HPDE6-E6E7 (cell line): ENCODE data around the gene SPEF2.
"Not testable (repeated sequence)": the region's sequence is repeated elsewhere in the genome, so short reads cannot be mapped to it uniquely, and the experiment has no call there.

ENCODE experiments used
- DNase-seq: peaks from one replicate; pipeline ENCODE4 v3.0.0; 2011; ENCODE audit warnings: missing footprints; ENCODE audit errors: extremely low spot score

The SPEF2 gene

GRCh38 chr5:35853631-35854030 is 236.0 kb downstream of the SPEF2 start:
- no peak for DNase-seq

DNA sequence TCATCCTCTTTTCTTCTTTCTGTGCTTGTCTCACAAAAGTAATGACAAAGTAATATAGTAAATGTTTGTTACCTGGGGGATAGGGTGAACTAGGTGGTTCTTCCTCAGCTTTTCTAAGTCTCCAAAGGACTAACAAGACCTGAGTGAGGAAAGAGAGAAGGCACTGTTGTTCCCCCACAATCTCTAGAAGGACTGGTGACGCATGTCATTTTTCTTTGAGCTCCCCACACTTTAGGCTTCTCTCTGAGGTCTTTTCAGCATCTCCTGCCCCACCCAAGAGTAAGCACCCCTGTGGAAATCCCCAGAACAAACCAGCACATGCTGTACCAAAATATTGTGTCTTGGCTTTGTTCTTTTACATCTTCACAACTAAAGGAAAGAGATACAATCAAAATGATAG is 236.6 kb downstream of the SPEF2 start:
- DNase-seq: no peak

DNA sequence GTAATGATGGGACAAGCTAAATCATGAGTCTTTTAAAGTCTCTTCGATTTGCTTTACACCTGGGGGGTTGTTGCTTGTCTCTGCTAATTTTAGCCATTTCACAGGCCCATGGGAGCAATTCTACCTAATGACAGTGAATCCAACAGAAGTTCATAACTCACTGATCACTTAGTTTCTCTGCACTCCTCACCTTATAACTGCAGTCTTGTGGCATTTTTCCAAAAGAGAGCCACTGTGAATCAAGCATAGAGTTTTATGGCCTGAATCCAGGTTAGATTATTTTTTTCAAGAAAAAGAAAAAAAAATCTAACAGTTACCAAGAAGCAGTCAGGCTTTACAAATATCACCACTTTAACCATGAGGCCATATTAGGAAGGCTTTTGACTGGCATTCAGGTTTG is 237.5 kb downstream of the SPEF2 start:
- no peak for DNase-seq

- not testable (repeated sequence) for DNase-seq
These were observed 238.6 kb downstream of the SPEF2 start for GRCh38 chr5:35856186-35856764.

DNA sequence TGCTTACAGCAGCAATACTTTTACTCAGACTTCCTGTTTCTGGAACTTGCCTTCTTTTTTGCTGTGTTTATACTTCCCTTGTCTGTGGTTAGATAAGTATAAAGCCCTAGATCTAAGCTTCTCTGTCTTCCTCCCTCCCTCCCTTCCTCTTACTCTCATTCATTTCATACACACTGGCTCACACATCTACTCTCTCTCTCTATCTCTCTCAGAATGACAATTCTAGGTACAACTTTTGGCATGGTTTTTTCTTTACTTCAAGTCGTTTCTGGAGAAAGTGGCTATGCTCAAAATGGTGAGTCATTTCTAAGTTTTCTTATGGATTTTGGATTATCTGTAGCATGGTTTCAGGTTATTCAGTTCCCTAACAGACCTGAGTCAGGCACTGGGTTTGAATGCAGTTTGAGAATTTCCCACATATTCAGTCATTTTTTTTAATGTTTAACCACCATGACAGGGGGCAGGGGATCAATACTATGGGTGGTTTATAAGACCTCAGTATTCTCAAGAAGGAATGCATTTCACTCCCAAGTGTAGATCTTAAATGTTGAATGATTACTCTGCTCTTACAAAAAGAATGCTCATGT is 239.2 kb downstream of the SPEF2 start, which contains the start of gene IL7R:
Gene IL7R (plus strand): TSS at position 127 of the 587 bp plus-strand sequence. CDS start 87 bp downstream, at position 214.
- no peak for DNase-seq

DNA sequence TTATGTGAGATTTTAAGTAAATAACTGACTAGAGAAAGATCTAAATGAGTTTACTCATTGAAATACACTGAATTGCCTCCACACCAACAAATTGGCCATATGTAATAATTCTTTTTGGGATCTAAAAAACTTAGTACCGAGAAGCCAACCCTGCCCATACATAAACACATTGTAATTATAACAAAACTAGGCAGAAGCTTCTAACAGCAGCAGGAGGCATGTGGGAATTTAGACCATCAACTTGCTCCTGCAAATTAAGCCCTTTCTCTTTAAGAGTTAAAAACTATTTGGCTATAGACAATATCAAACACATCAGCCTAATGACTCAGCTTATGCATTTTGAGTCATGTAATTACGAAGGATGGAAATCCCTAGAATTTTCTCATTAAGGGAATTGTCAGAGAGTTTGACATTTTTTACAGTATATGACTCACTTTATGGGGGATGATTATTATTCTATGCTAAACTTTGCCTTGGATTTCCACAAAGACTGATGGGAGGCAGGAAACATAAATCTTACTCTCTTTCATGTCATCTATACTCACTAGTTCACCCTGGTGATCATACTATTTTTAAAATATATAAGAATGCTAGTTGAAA is 240.0 kb downstream of the SPEF2 start:
- DNase-seq: peak; percentile 21

DNA sequence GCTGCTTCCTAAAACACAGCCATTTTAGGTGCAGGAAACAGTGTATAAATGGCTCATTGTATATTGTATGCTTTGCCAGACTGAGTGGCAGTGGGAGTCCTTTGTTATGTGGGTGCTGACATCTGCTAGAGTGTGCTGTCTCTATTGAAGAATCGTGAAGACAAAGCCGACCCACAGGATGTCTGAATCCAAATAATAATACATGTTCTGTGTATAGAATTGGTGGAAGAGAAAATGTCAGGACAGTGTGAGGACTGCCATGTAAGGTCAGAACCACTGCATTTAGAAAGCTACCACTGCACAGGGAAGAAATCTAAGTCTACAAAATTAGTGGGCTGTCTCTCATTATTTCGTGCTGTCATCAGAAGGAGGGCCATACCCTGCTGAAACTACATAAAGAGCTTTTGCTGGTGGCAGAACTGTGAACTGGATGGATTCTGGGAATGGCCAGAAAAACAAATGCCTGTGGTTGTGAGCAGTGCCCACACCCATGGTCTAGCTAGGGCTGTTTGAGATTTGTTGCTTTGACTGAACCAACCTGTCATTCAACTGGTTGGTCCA is 241.5 kb downstream of the SPEF2 start:
- no peak for DNase-seq

DNA sequence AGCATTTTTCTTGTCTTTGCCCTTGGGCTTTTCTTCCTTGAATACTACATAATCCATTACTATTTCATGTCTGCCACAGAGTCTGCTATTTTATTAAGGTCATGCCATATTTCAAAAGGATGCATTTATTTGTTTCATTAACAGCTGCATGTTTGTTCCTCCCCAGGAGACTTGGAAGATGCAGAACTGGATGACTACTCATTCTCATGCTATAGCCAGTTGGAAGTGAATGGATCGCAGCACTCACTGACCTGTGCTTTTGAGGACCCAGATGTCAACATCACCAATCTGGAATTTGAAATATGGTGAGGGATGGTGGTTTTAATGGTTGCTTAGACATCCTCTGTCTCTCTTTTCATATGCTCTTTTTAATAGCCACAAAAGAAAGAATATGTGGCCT is 243.0 kb downstream of the SPEF2 start:
- no peak for DNase-seq

- DNase-seq: no peak
These were observed 244.1 kb downstream of the SPEF2 start for GRCh38 chr5:35861718-35862117.

GRCh38 chr5:35862126-35862525 is 244.5 kb downstream of the SPEF2 start:
- no peak for DNase-seq

- DNase-seq: no peak
These were observed 245.5 kb downstream of the SPEF2 start for GRCh38 chr5:35863159-35863558.
